KG1 (cell line): Measurements from ENCODE around the gene NOS3.
"Not testable (repeated sequence)": the region's sequence is repeated elsewhere in the genome, so short reads cannot be mapped to it uniquely, and the experiment has no call there.

Experiments
- DNase-seq: peaks from one replicate; lab custom pipeline; 2025; lab: John Stamatoyannopoulos, UW

NOS3 gene

GRCh38 chr7:151017370-151017952 lies 26.6 kb downstream of the NOS3 start:
- no peak for DNase-seq

GRCh38 chr7:151017953-151018420 lies 27.2 kb downstream of the NOS3 start:
- DNase-seq: no peak

- DNase-seq: no peak
Measured at GRCh38 chr7:151018421-151019129, 27.8 kb downstream of the NOS3 start.

- no peak for DNase-seq
Measured at GRCh38 chr7:151019130-151019447, 28.3 kb downstream of the NOS3 start.

- no peak for DNase-seq
Measured at GRCh38 chr7:151020231-151020630, 29.4 kb downstream of the NOS3 start.

- DNase-seq: no peak
Measured at GRCh38 chr7:151023232-151023631, 32.4 kb downstream of the NOS3 start.

- no peak for DNase-seq
Measured at GRCh38 chr7:151024435-151025056, 33.7 kb downstream of the NOS3 start, which contains the start of gene ATG9B. Gene ATG9B (minus strand): TSS chr7:151024494. CDS start chr7:151024423, 71 bp downstream.

- DNase-seq: no peak
Measured at GRCh38 chr7:151025924-151026671, 35.3 kb downstream of the NOS3 start.

- not testable (repeated sequence) for DNase-seq
Measured at GRCh38 chr7:151026771-151027727, 36.2 kb downstream of the NOS3 start.

GRCh38 chr7:151027728-151028130 lies 36.9 kb downstream of the NOS3 start:
- DNase-seq: not testable (repeated sequence)

- peak; percentile 43 for DNase-seq
Measured at GRCh38 chr7:151028131-151028947, 37.5 kb downstream of the NOS3 start, which contains the start of gene ABCB8. Gene ABCB8 (plus strand): TSS chr7:151028450. CDS start chr7:151028516, 66 bp downstream.

GRCh38 chr7:151028948-151029501 lies 38.2 kb downstream of the NOS3 start:
- DNase-seq: no peak

GRCh38 chr7:151031011-151031410 lies 40.2 kb downstream of the NOS3 start:
- DNase-seq: no peak

- no peak for DNase-seq
Measured at GRCh38 chr7:151032936-151033863, 42.4 kb downstream of the NOS3 start.

- DNase-seq: no peak
Measured at GRCh38 chr7:151033864-151034249, 43.0 kb downstream of the NOS3 start.

- DNase-seq: no peak
Measured at GRCh38 chr7:151034312-151035025, 43.7 kb downstream of the NOS3 start.

GRCh38 chr7:151035026-151035717 lies 44.4 kb downstream of the NOS3 start:
- no peak for DNase-seq

- DNase-seq: no peak
Measured at GRCh38 chr7:151035902-151036301, 45.1 kb downstream of the NOS3 start.
